ENCODE results near the gene GPD2. TPM values are rescaled to one million over a fixed set of nuclear protein-coding genes. Genes with fewer than 3 reads are reported as not detected.

GPD2 gene
- total and polyA plus RNA-seq, 2 of the 8 experiments (the other 6 are each of a cell fraction or from before 2014, with no cell fraction given), result 8.4 to 43.1 TPM

GRCh38 chr2:156600196-156600595 is 164.0 kb downstream of the GPD2 start:
- no peaks in the 10 kb centered on the region for H3K23me2 ChIP-seq (ENCODE audit: low read depth, low read length)
- no peak overlapping the region for H3K56ac ChIP-seq (replicated peaks; ENCODE audit: insufficient read length, low read depth, low read length)
- no peaks in the 10 kb centered on the region for H3K79me1 ChIP-seq (ENCODE audit: low read depth, low read length)
- H3K27me3 ChIP-seq (replicated peaks in 1 of 4; ENCODE audit: control insufficient read depth in 3 of 4, extremely low read depth in 1 of 4, insufficient read depth in 3 of 4, low read length in 3 of 4), result no peaks in the 10 kb centered on the region
- H3K9me3 ChIP-seq (ENCODE audit: insufficient read depth in 2 of 2, low read depth in 1 of 2, low read length in 1 of 2), result no peaks in the 10 kb centered on the region
- H3K9ac ChIP-seq (replicated peaks in 1 of 4; ENCODE audit: extremely low read depth in 1 of 4, low read depth in 3 of 4, low read length in 3 of 4), result no peak overlapping the region
- CTCF ChIA-PET (ENCODE audit: partially characterized antibody), result interaction anchor here (0.8 kb wide), 1 partner anchor 11 kb away, joined by 3 read pairs; no protein-coding TSS in a partner anchor
- no peaks in the 10 kb centered on the region for H3K79me2 ChIP-seq (ENCODE audit: control insufficient read depth in 1 of 2, insufficient read depth in 2 of 2, low read length in 2 of 2)
- no peak overlapping the region for H2BK12ac ChIP-seq (ENCODE audit: low read depth, low read length)
- no peak overlapping the region for H2BK5ac ChIP-seq (ENCODE audit: low read depth, low read length)
- 73% methylated on average over 3 of the region's 3 CpGs; no CpG with 5 or more reads in 1 of the 2 experiments for WGBS, 2 experiments (ENCODE audit: extremely low coverage in 1 of 2, insufficient coverage in 1 of 2, insufficient read length in 1 of 2, insufficient replicate concordance in 2 of 2, low coverage in 1 of 2, low lambda C conversion rate in 2 of 2, missing lambda C conversion rate in 1 of 2)
- H3K23ac ChIP-seq (ENCODE audit: insufficient read length), result no peak overlapping the region
- FAIRE-seq (no peak), DNase-seq (ENCODE audit: low read depth in 1 of 2, low spot score in 2 of 2) (no peak)
- POLR2A ChIA-PET (ENCODE audit: partially characterized antibody), result no interaction called here
- H3K4me1 ChIP-seq (replicated peaks in 1 of 4; ENCODE audit: control insufficient read depth in 3 of 4, insufficient read depth in 4 of 4, low read length in 3 of 4), result no peaks in the 10 kb centered on the region
- H3K4ac ChIP-seq (replicated peaks; ENCODE audit: insufficient read length, low read depth, low read length), result no peak overlapping the region
- no peak overlapping the region for H2BK20ac ChIP-seq (ENCODE audit: low read length)
- no peak overlapping the region for H4K91ac ChIP-seq (replicated peaks; ENCODE audit: insufficient read length, low read length)
- H2AFZ ChIP-seq (ENCODE audit: low read length), result no peak overlapping the region
- no peak overlapping the region for H3K18ac ChIP-seq (ENCODE audit: extremely low read depth, low read length)
- no peak overlapping the region for H3K4me2 ChIP-seq (ENCODE audit: insufficient read depth in 1 of 2, low read depth in 2 of 2, low read length in 2 of 2)
- no peak overlapping the region for H4K5ac ChIP-seq (ENCODE audit: insufficient read length, low read depth, low read length)
- H4K20me1 ChIP-seq (replicated peaks in 1 of 2; ENCODE audit: control insufficient read depth in 1 of 2, insufficient read depth in 2 of 2, low read length in 2 of 2), result peaks cover 0 to 1% of the 10 kb centered on the region in 2 experiments
- no peak overlapping the region for H3K4me3 ChIP-seq (ENCODE audit: extremely low read depth in 1 of 4, insufficient read depth in 2 of 4, low read depth in 3 of 4, low read length in 4 of 4)
- no peaks in the 10 kb centered on the region for H3K36me3 ChIP-seq (ENCODE audit: control insufficient read depth in 2 of 4, insufficient read depth in 4 of 4, low read length in 3 of 4)
- H4K8ac ChIP-seq (ENCODE audit: extremely low read depth, insufficient read depth, low read length), result no peak overlapping the region
- H2BK15ac ChIP-seq (ENCODE audit: low read length), result no peak overlapping the region
- no peak overlapping the region for H2BK120ac ChIP-seq (replicated peaks; ENCODE audit: low read depth, low read length)
- no peak overlapping the region for H3K14ac ChIP-seq (ENCODE audit: insufficient read length)
- H2AK5ac ChIP-seq (ENCODE audit: low read depth, low read length), result no peak overlapping the region
- no peak overlapping the region for H3K27ac ChIP-seq (ENCODE audit: low read depth, low read length)
- no peak for TF ChIP-seq CHD1 (IDR thresholded peaks at IDR 0.05; ENCODE audit: low read depth, low read length)
- TF ChIP-seq JUND (IDR thresholded peaks at IDR 0.05; ENCODE audit: low read length), result no peak
- no peak for TF ChIP-seq PHF8 (conservative IDR thresholded peaks at IDR 0.05; ENCODE audit: low read depth, low read length)
- no peak for TF ChIP-seq KDM4A (IDR thresholded peaks at IDR 0.05; ENCODE audit: low read depth, low read length, severe bottlenecking)
- TF ChIP-seq SP4 (IDR thresholded peaks at IDR 0.05; ENCODE audit: low read length), result no peak
- no peak for TF ChIP-seq CREB1 (IDR thresholded peaks at IDR 0.05)
- TF ChIP-seq SAP30 (IDR thresholded peaks at IDR 0.05; ENCODE audit: insufficient read depth, insufficient replicate concordance, low read length), result no peak
- TF ChIP-seq RNF2 (IDR thresholded peaks at IDR 0.05; ENCODE audit: borderline replicate concordance, low read depth, low read length, missing control alignments, poor library complexity, severe bottlenecking), result no peak
- no peak for TF ChIP-seq EGR1 (IDR thresholded peaks at IDR 0.05; ENCODE audit: borderline replicate concordance, low read depth, low read length)
- TF ChIP-seq JUN (IDR thresholded peaks at IDR 0.05; ENCODE audit: low read depth, low read length), result no peak
- TF ChIP-seq HDAC2 (IDR thresholded peaks at IDR 0.05; ENCODE audit: borderline replicate concordance in 1 of 2, low read depth in 2 of 2, low read length in 2 of 2), result no peak
- no peak for TF ChIP-seq RBBP5 (IDR thresholded peaks at IDR 0.05; ENCODE audit: borderline replicate concordance, low read depth, low read length)
- TF ChIP-seq MAX (IDR thresholded peaks at IDR 0.05), result no peak
- no peak for TF ChIP-seq KDM5A (IDR thresholded peaks at IDR 0.05; ENCODE audit: low read length)

Measured in H1 (cell line).